Activated CD4-positive, alpha-beta T cell treated with anti-CD3 and anti-CD28 coated beads, Interleukin-2, Interleukin-4, amounts not matched to agents 100 ng/mL and 50 ng/mL, durations not matched to agents 16 hours and 8 hours (primary cell): ENCODE measurements around the gene ARHGEF2.

Experiments
- DNase-seq: peaks from one replicate; pipeline ENCODE4 v3.0.0-alpha.2; 2020; ENCODE audit warnings: low spot score

The ARHGEF2 gene

DNA sequence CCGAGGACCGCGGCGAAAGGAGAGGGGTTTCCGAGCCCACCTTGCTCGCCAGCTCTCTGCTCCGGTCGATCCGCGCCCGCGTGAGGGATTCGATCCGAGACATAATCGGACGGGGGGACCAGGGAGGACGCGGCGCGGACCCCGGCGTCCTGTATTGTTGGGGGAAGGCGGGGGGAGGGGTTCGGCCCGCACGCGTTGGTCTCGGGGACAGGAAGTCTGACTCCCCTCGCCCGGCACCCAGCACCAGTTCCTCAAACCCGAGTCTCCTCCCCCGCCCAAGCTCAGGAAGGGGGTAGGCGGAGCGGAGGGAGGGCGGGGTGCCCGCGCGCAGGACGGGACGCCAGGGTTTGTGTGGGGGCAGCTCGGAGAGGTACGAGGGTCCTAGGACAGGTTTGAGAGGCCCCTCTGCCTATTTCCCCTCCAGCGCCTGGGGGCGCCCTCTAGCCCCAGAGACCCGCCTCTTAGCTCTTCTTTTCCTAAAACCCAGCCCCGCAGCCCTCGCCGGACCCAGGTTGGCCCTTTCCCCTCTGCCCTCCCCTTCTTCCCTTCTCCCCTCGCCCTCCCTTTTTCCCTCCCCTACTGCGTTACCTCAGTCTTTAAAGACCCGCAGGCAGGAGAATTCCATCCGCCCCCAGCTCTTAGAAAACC is at the start of gene ARHGEF2:
Gene ARHGEF2, minus strand, starts transcription at position 223 of the 648 bp plus-strand sequence. Its CDS starts 120 bp downstream, at position 103.
- DNase-seq, result peak; percentile 85

DNA sequence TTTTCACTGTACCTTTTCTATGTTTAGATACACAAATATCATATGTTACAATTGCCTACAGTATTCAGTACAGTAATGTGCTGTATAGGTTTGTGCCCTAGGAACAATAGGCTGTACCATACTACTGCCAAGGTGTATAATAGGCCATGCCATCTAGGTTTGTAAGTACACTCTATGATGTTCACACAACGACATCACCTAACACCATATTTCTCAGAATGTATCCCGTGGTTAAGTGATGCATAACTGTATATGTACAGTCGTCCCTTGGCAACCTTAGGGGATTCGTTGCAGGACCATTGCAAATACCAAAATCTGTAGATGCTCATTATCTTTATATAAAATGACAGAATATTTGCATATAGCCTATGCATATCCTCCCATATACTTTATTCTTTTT is 48.2 kb upstream of the ARHGEF2 start:
- peak; percentile 20 for DNase-seq

DNA sequence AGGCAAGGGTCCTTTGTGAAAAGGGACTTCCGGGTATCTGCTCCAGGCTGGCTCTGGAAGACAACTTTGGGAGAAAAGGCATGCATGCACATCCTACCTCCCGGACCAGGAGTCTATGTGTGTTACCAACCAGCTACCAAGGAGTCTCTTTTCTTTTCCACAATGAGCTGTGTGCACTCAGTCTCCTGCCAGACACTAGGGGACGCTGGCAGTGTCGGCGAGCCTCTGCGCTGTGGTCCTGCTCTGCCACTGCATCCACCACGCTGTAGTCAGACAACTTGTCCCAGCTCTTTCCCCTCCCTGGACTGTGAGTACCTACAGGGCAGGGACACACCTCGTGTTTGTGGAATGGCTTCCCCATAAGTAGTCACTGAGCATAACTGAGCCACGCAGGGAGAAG is 47.5 kb upstream of the ARHGEF2 start:
- DNase-seq, result peak; percentile 22

DNA sequence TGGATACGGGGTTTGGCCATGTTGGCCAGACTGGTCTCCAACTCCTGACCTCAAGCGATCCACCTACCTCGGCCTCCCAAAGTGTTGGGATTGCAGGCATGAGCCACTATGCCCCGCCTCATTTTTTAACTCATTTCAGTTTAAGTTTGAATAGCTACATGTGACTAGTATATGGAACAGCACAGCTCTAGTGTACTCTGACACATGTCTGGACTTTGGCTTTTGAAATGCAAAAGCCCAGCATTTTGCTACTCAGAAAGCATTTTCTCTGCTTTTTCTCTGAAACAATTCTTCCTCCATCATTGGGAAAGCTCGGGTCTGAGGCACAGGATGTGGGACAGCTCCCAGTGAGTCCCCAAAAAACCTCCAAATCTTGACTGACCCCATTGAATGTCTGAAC is 46.5 kb upstream of the ARHGEF2 start:
- DNase-seq, result no peak

DNA sequence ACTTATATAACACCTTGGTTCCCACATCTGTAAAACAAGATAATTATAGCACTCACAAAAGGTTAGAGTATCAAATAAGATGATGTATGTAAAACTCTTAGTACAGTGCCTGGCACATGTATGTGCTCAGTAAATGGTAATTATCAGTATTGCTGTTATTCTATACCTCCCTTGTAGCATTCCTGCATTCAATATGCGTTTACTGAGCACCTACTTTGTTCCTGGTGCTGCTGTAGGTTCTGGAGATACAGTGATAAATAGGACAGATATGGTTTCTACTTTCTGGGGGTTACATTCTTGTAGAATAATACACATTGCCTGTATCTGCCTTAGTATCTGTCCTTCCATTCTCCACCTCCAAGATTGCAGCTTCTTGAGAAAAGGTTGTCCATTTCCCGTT is 43.6 kb upstream of the ARHGEF2 start:
- DNase-seq, result no peak

DNA sequence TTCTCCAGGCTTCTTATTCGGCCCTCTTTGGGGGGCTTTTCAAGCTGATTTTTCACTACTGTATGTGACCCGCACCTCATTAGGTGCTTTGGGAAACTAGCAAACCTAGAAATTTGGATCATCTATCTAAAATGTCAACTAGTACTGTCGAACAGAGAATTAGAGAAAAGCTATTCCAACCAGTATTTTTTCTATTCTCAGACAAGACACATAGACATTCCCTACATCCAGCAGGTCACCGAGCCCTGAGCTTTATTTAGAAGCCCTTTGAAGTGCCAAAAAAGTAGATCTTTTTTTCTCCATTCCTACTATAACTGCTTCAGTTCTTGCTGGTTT is 42.7 kb upstream of the ARHGEF2 start:
- DNase-seq, result no peak

DNA sequence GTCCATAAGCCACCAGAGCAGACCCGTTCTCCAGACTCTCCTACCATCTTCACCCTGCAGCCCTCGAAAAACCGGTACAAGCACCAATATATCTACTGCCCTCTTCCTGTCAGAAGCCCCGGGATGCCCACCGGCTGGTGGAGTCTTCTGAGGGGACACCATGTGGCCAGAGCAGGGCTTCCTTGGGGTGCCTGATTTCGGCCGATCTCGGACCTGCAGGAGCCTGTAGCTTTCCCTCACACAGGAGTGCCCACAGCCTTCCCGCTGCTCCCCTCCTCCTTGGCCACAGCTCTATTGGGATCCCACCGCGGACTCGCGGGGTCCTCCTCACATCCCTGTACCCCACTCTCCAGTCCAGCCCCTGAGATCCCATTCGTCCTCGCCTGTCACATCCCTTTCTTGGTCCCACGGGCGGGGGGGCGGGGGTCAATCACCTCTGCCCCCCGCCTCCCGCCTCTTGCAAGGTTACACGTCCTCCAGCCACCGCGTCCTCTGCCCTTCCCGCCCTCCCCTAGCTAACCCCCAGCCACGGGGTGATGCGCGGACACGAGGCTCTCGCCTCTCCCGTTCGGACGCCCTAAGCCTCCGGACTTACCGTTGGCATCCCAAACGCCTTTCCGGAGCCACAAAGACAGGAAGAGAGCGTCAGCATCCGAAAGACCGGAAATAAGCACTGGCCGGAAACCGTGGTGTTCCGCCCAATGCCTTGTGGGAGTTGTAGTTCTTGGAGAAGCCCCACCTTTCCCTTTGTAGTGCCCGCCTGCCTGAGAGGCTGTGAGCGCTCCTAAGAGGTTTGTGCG is 42.1 kb upstream of the ARHGEF2 start, which contains the start of gene SSR2:
Gene SSR2, minus strand, starts transcription at position 659 of the 800 bp plus-strand sequence. CDS start 784 bp downstream, outside the sequence.
- peak; percentile 94 for DNase-seq

DNA sequence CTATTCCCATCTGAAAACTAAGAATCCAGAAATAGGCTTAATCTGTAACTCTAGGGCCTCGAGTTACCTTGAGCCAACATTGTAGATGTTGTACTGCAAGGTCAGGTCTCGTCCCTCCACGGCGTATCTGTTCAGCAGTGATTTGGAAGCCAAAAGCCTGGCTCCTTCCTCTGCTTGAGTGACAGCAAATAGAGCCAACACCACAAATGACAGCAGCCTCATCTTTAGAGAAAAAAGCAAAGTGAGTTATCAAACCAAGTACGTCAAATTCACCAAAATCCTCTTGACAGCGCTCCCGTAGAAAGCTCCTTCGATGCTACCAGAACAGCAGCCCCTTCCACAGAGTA is 41.6 kb upstream of the ARHGEF2 start:
- no peak for DNase-seq

DNA sequence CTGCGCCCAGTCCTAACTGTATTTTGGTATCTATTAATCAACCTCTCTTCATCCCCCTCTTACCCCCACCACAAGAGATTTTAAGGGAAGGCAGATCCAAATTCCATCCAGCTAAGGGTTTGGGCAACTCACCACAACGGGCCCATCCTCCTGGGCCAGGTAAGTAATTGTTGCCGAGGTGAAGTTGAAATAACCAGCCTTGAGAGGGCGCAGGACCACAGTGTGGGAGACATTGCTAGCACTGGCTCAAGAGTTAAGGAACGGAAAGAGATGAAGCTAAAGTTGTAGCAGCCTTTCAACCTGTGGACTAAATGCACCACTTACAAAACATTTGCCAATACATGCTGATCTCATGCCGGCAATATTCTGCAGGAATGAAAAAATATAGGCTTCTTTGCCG is 36.5 kb upstream of the ARHGEF2 start:
- no peak for DNase-seq

DNA sequence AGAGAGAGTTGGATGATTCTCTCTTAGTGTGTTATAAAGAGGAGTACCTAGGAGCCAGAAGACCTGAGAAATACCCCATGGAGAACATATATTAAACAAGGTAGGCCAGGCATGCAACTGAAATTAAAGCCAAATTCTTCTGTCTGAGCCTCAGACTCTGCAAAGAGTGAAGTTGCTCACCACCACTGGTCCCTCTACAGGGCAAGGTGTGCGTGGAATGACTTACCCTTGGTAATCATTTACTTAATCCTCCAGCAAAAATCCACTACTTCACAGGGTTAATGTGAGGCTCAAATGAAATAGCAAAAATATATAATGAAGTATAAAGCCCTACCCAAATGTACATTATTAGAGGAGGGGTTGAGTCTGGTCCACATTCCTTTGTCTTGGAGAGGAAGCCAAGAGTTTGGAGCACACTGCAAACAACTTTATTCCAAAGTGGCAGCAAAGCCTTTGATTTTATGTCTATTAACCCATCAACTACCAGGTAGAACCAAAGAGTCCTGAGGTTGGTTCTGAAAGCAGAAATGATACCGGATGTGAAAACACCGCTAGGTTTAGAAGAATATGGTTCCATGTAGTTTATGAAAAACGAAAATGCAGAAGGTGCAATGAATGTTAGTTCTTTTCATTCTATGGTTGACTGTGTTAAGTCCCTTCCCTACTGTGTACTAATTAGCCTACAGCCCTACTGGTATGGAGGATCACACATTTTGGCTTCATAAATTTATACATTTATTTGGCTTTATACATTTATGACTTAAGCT is 33.9 kb upstream of the ARHGEF2 start:
- DNase-seq, result no peak

DNA sequence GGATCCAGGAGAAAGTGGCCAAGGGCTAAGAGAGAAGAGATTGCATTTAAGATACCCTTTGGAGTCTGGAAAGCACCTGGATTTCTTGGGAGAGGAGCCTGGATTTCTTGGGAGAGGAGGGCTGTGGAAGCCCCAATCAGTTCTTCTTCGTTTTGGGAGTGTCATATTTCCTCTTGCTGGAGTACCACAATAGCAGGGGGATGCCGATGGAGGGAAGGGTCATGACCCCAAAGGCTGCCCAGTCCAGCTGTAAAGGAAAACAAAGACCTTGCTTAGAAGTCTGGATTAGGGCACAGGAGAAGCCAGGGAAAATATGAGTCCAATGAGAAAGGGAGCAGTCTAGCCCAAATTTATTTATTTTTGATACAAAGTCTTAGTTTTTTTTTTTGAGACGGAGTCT is 31.1 kb upstream of the ARHGEF2 start:
- no peak for DNase-seq

DNA sequence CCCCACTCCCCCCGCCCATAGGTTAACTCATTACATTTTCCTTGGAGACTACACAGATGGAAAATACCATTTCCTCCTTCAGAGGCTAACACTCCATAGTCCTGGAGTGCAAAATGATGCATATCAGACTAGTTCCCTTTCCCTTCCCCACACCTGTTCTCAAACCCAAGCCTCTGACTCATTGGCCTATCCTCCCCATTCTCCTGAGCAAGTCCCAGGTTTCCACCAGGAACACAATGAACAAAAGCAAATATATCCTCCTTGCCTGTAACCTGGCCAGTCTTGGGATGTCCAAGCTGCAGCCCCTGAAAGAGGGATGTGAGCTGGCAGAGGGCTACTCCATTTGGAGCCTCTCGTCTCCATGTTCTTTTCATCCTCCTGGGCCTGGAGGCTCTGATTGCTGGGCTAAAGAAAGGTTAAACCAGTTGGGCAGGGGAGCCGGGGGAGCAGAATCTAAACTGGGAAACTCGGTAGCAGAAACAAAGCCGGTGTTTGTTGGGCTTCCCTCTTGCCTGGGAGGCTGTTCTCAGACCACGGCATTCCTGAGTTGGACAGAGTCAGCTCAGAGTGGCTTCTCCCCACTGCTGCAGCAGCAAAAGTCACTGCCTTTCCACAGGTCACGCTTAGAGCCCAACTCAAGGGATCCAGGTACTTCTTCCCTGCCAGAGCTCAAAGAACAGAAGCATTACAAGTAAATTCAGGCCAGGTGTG is 28.5 kb upstream of the ARHGEF2 start:
- no peak for DNase-seq

DNA sequence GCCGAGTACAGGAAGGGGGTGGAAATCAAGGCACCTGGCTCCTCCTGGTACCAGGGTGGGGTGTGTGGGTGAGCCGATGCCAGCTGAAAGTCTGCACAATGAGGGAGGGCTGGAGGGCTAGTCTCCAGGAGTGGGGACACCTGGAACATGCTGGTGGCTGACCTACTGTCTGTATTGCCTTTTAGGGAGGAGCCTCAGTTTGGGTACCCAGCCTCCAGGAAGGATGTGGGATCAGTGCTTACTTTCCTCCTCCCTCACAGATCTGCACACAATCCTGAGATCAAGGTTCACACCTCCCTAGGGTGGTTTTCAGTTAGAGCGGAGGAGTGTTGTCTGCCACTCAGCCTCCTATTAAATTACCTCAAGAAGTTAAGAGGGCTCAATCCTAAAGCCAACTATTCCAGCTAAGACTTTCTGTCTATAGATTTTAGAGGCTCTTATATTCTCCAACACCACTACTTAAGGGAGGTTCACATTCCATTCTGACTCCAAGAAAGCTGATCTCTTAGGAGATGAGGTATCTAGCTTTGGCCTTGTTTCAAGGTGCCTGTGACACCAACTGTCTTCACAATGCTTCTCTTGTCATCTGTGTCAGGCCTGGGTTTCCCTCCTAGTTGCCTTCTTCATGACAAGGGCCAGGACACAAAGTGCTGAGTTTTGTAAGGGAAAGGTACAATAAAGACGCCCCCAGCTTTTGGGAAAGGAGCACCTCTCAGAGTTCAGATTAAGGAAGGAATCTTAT is 26.7 kb upstream of the ARHGEF2 start:
- DNase-seq, result peak; percentile 50

DNA sequence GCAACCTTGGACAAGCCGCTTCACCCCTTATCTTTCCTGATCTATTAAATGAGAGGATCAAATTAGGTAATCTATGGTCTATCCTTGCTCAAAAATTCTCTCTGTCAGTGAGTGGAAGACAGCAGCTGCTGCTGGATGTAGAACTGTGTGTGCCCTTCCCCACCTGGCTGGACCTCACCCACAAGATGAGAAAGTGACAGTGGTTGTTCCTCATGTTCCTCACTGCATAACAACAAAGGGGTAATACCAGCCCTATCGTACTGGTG is 25.5 kb upstream of the ARHGEF2 start:
- no peak for DNase-seq

DNA sequence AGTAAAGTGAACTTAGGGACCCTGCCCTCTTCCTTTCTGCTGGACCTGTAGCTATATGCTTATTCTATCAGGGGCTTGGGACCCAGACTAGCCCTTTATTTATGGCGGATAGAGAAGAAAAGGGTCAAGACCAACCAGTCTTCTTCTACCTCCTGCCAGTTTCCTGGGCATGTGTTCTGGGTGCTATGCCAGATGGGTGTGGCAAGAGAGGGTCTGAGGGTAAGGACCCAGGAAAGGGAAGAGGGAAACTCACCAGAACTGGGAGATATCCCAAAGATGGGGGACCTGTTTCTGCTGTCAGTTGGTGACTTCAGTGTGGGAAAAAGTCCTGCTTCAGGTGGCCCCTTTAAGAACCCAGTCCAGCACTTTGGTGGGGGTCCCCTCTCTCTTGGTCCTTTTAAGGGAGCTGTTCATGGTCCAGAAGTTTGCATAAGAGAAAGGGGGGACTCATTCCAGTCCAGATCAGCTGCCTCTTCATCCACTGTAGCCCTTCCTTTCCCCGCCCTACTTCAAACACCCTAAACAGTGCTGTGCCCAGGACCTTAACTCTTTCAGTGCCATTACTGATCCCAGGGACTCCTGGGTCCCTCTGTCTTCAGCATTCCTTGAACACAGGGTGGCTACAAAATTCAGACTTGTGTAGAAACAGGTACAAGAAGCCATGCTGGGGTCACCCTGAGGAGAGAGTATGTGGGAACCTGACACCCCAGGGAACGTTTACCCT is 24.0 kb upstream of the ARHGEF2 start:
- no peak for DNase-seq

DNA sequence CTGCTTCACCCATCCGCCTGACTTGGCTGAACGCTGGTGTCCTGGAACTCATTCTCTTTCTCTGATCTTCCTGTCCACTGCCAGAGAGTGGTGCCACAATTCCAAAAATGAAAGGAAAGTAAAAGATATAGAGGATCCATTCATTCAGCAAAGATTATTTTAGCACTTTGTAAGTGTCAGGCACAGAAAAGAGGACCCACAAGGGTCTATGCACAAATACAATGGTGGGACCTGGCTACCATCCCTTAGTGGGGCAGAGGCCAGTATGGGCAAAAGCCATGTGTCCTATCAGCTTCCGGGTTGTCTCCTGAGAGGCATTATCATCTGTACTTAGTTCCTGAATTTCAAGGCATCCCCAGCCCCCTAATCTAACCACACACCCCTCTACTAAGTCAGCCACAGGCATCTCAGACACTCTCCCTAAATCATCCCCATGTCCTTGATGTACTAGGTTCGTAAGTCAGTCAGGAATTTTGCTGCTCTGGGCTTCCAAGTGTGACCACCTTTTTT is 23.4 kb upstream of the ARHGEF2 start:
- DNase-seq, result no peak

DNA sequence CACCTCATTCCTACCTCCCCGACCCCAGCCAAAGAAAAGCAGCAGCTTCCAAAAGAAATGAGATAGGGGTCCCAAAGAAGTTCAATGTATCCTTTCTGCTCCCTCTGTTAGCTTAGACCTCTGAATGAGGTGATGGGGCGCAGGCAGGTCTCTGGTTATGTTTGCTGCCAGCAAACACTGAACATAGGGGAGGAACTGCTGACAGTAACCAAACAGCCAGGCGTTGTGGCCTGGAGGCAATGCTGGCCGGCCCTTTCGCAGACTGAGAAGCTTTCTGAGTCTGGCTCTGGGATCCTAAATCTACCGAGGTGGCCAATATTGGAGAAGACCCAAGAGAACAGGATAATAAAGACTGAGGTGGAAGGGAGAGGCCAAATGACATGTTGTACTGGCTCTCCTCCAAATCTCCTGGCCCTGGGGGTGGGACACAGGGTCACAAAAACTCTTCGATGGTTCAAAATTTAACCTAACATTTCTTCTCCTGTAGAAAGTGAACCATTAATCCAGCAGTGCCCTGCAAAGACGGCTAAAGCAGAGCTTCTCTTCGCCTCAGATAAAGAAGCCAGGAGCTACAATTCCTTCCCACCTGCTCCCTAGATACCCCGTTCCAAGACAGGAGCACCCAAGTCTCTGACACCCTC is 22.8 kb upstream of the ARHGEF2 start:
- no peak for DNase-seq

DNA sequence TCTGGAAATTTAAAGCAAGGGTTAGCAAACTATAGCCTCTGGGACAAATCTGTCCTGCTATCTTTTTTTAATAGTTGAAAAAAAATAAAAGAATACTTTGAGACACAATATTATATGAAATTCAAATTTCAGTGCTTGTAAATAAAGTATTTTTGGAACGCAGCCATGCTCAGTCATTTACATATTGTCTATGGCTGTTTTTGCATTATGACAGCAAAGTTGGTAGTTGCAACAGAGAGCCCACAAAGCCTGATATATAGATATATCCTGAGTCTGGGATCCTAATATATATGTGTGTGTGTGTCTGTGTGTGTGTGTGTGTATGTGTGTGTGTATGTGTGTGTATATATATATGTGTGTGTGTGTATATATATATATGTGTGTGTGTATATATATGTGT is 21.6 kb upstream of the ARHGEF2 start:
- DNase-seq, result no peak

DNA sequence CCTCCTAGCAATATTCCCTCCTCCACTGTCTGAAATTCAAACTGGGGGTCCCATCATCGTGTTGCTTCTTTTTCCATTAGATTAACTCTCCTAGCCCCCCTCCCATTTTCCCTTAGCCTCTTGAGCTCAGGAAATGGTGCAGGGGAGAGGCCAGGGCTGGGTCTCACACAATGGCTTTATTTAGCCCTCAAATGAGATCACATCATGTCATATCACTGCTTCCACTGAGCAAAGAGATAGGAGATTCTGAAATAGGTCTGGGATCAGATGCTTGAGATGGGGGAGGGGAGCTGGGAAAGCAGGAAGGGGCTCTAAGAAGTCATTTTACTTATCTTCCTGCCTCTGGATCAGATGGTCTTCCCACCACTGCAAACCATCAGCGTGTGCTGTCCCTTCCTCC is 17.8 kb upstream of the ARHGEF2 start:
- no peak for DNase-seq

DNA sequence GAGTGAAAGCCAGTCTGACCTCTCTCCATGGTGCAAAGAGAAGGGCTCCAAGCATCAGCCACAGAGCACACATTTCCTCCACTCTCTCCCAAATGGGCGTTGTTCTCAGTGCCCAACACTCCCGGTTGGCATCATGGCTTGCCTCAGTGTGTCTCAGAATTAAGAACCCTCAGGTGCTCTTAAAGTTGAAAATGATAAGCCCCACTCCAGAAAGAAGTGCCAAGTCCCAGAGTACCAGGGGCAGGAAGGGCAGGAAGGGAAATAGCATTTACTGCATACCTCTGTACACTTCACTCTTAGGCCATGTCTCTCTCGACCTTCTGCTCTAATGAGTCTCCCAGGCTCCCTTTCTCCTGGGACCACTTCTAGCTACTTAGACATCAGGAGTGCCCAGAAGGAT is 15.2 kb upstream of the ARHGEF2 start:
- DNase-seq, result no peak
